ENCODE data around the gene IMPA2. TPM values are rescaled to one million over a fixed set of nuclear protein-coding genes. Genes with fewer than 3 reads are reported as not detected.

IMPA2 gene
- total RNA-seq, 1 experiment from 2014 or later, result 34.8 TPM

GRCh38 chr18:12048010-12048826, 66.9 kb downstream of the IMPA2 start:
- CTCF ChIA-PET, result interaction anchor here (0.6 to 1.1 kb wide), 2 partner anchors 11 to 156 kb away, joined by 3 to 5 read pairs; no protein-coding TSS in a partner anchor
- Mint-ChIP-seq H3K4me1 (ENCODE audit: low read depth, unreplicated experiment) (peaks cover 16% of the 10 kb centered on the region), H3K9me3 (ENCODE audit: low read depth, unreplicated experiment) (no peaks in the 10 kb centered on the region), H3K36me3 (ENCODE audit: insufficient read depth, unreplicated experiment) (no peaks in the 10 kb centered on the region), H3K4me3 (ENCODE audit: low read depth, unreplicated experiment) (no peak overlapping the region), H3K27me3 (ENCODE audit: unreplicated experiment) (peaks cover 66% of the 10 kb centered on the region), H3K27ac (ENCODE audit: unreplicated experiment) (no peak overlapping the region)
- TF ChIP-seq CTCF (IDR thresholded peaks at IDR 0.05; ENCODE audit: unreplicated experiment), result no peak
- no peak for DNase-seq
- BruUV-seq (replicated peaks), result no TSS peak
- intact Hi-C loops (cut with micrococcal nuclease; ENCODE audit: unreplicated experiment), result no loop called here

- Mint-ChIP-seq H3K4me1 (ENCODE audit: low read depth, unreplicated experiment) (peaks cover 16% of the 10 kb centered on the region), H3K4me3 (ENCODE audit: low read depth, unreplicated experiment) (no peak overlapping the region), H3K36me3 (ENCODE audit: insufficient read depth, unreplicated experiment) (no peaks in the 10 kb centered on the region), H3K27me3 (ENCODE audit: unreplicated experiment) (peaks cover 66% of the 10 kb centered on the region), H3K9me3 (ENCODE audit: low read depth, unreplicated experiment) (no peaks in the 10 kb centered on the region), H3K27ac (ENCODE audit: unreplicated experiment) (no peak overlapping the region)
- no peak for TF ChIP-seq CTCF (IDR thresholded peaks at IDR 0.05; ENCODE audit: unreplicated experiment)
- CTCF ChIA-PET, result interaction anchor here (1.1 kb wide), 1 partner anchor 11 kb away, joined by 3 read pairs; no protein-coding TSS in a partner anchor
- BruUV-seq (replicated peaks), result no TSS peak
- no peak for DNase-seq
- intact Hi-C loops (cut with micrococcal nuclease; ENCODE audit: unreplicated experiment), result no loop called here
Observed at GRCh38 chr18:12048827-12049175, 67.5 kb downstream of the IMPA2 start.

GRCh38 chr18:12049978-12050811, 68.9 kb downstream of the IMPA2 start:
- CTCF ChIA-PET, result no interaction called here
- Mint-ChIP-seq H3K4me3 (ENCODE audit: low read depth, unreplicated experiment) (no peak overlapping the region), H3K9me3 (ENCODE audit: low read depth, unreplicated experiment) (no peaks in the 10 kb centered on the region), H3K27ac (ENCODE audit: unreplicated experiment) (no peak overlapping the region), H3K4me1 (ENCODE audit: low read depth, unreplicated experiment) (peaks cover 16% of the 10 kb centered on the region), H3K36me3 (ENCODE audit: insufficient read depth, unreplicated experiment) (no peaks in the 10 kb centered on the region), H3K27me3 (ENCODE audit: unreplicated experiment) (peaks cover 55% of the 10 kb centered on the region)
- intact Hi-C loops (cut with micrococcal nuclease; ENCODE audit: unreplicated experiment), result no loop called here
- no peak for TF ChIP-seq CTCF (IDR thresholded peaks at IDR 0.05; ENCODE audit: unreplicated experiment)
- no TSS peak for BruUV-seq (replicated peaks)
- no peak for DNase-seq

- Mint-ChIP-seq H3K27ac (ENCODE audit: unreplicated experiment) (no peak overlapping the region), H3K4me1 (ENCODE audit: low read depth, unreplicated experiment) (peaks cover 16% of the 10 kb centered on the region), H3K4me3 (ENCODE audit: low read depth, unreplicated experiment) (no peak overlapping the region), H3K9me3 (ENCODE audit: low read depth, unreplicated experiment) (no peaks in the 10 kb centered on the region), H3K36me3 (ENCODE audit: insufficient read depth, unreplicated experiment) (no peaks in the 10 kb centered on the region), H3K27me3 (ENCODE audit: unreplicated experiment) (peaks cover 51% of the 10 kb centered on the region)
- CTCF ChIA-PET, result no interaction called here
- TF ChIP-seq CTCF (IDR thresholded peaks at IDR 0.05; ENCODE audit: unreplicated experiment), result no peak
- no peak for DNase-seq
- intact Hi-C loops (cut with micrococcal nuclease; ENCODE audit: unreplicated experiment), result no loop called here
- BruUV-seq (replicated peaks), result no TSS peak
Observed at GRCh38 chr18:12052866-12053265, 71.6 kb downstream of the IMPA2 start.
